VCaP (cell line): ENCODE measurements around the gene STK35.
"Not testable (repeated sequence)": the region's sequence is repeated elsewhere in the genome, so short reads cannot be mapped to it uniquely, and the experiment has no call there.

Experiments
- H3K27ac ChIP-seq: fragments of 450-650 bp; 2 replicates; pipeline ENCODE4 v1.5.1; 2017
- TF ChIP-seq, protein P1 (sequence below): fragments of 450-650 bp; conservative IDR thresholded peaks from 2 replicates; pipeline ENCODE4 v1.5.1; 2017; ENCODE audit warnings: mild to moderate bottlenecking, moderate library complexity

Gene STK35

GRCh38 chr20:2170404-2170803, 68.8 kb downstream of the STK35 start:
- TF ChIP-seq, protein P1, sequence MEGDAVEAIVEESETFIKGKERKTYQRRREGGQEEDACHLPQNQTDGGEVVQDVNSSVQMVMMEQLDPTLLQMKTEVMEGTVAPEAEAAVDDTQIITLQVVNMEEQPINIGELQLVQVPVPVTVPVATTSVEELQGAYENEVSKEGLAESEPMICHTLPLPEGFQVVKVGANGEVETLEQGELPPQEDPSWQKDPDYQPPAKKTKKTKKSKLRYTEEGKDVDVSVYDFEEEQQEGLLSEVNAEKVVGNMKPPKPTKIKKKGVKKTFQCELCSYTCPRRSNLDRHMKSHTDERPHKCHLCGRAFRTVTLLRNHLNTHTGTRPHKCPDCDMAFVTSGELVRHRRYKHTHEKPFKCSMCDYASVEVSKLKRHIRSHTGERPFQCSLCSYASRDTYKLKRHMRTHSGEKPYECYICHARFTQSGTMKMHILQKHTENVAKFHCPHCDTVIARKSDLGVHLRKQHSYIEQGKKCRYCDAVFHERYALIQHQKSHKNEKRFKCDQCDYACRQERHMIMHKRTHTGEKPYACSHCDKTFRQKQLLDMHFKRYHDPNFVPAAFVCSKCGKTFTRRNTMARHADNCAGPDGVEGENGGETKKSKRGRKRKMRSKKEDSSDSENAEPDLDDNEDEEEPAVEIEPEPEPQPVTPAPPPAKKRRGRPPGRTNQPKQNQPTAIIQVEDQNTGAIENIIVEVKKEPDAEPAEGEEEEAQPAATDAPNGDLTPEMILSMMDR = no peak
- no peak overlapping the region for H3K27ac ChIP-seq

- no peak overlapping the region for H3K27ac ChIP-seq
- TF ChIP-seq, protein P1 = no peak
Measured at GRCh38 chr20:2171266-2171790, 69.7 kb downstream of the STK35 start.

- H3K27ac ChIP-seq = not testable (repeated sequence)
Measured at GRCh38 chr20:2171840-2172239, 70.2 kb downstream of the STK35 start.

- TF ChIP-seq, protein P1 = peak; percentile 95
Measured at GRCh38 chr20:2172305-2173175, 70.9 kb downstream of the STK35 start.

DNA sequence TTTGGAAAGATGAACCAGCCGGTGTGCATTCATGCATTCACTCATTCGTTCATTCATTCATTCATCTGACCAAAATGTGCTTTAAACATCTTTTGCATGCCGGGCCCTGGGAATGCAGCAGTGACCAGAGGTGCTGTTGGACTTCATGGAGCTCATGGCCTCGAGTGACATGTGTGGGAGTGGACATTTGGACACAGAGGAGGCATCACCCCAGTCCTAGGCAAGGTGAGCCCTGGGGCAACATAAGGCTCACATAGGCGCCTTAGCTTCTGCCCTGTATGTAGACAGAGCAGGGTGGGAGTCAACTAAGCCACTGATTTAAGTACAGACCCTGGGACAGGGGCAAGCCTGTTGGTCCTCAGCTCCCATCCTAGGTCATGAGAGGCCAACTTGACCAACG, 71.6 kb downstream of the STK35 start:
- no peak overlapping the region for H3K27ac ChIP-seq

More at GRCh38 chr20:2172305-2173175, 70.9 kb downstream of the STK35 start:
- H3K27ac ChIP-seq = no peak overlapping the region

GRCh38 chr20:2174067-2174466, 72.4 kb downstream of the STK35 start:
- TF ChIP-seq, protein P1 = no peak
- no peak overlapping the region for H3K27ac ChIP-seq

More for the DNA sequence above, 71.6 kb downstream of the STK35 start:
- TF ChIP-seq, protein P1 = no peak

DNA sequence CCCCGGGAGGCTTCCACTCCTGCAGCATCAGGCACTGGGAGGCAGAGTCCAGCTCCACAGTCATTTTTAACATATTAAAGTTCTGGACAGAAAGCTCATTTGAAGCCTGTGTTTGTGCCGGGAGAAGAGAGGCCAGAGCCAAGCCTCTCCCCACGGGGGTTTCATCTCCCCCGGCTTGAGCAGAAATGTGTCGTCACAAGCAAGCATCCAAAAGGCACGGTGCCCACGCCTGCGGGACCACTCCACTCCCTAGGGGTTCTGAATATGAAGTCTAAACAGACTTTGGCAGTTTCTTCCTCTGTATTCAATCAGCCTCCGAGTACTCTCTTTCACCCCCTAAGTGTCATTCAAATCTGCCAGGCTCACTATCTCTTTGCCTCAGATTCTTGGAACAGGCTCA, 75.3 kb downstream of the STK35 start:
- TF ChIP-seq, protein P1 = no peak
- no peak overlapping the region for H3K27ac ChIP-seq
